ENCODE results near the gene USP30. TPM values are rescaled to one million over a fixed set of nuclear protein-coding genes. Genes with fewer than 3 reads are reported as not detected.
A peak's percentile ranks its signal among the peaks of the same experiment; 100 is the strongest.

Gene USP30
- polyA plus RNA-seq, 3 donors = 20.0 to 24.4 (median 21.8) TPM

- DNase-seq (ENCODE audit: low read depth in 3 of 3, low spot score in 2 of 3) = peak in 2 of 3 donors; percentile 79 to 88
Observed at GRCh38 chr12:109093022-109093918, 40.9 kb downstream of the USP30 start, which contains the start of gene ALKBH2. ALKBH2 (minus strand) TSS chr12:109093472; CDS start chr12:109092786, 686 bp downstream.

GRCh38 chr12:109097140-109097434 is 44.7 kb downstream of the USP30 start:
- DNase-seq (ENCODE audit: low read depth in 3 of 3, low spot score in 2 of 3) = no peak

GRCh38 chr12:109097435-109098182 is 45.2 kb downstream of the USP30 start, which contains the start of gene UNG:
UNG (plus strand) TSS chr12:109097597; CDS start chr12:109097680, 83 bp downstream.
- DNase-seq (ENCODE audit: low read depth in 3 of 3, low spot score in 2 of 3) = peak in 2 of 3 donors; percentile 86 to 96

GRCh38 chr12:109098183-109098604 is 45.8 kb downstream of the USP30 start:
- DNase-seq (ENCODE audit: low read depth in 3 of 3, low spot score in 2 of 3) = peak in 1 of 3 donors; percentile 73

- no peak for DNase-seq (ENCODE audit: low read depth in 3 of 3, low spot score in 2 of 3)
Observed at GRCh38 chr12:109098651-109099050, 46.3 kb downstream of the USP30 start.

- no peak for DNase-seq (ENCODE audit: low read depth in 3 of 3, low spot score in 2 of 3)
Observed at GRCh38 chr12:109099431-109100020, 47.1 kb downstream of the USP30 start.

GRCh38 chr12:109100741-109101140 is 48.4 kb downstream of the USP30 start:
- no peak for DNase-seq (ENCODE audit: low read depth in 3 of 3, low spot score in 2 of 3)

GRCh38 chr12:109102491-109102890 is 50.1 kb downstream of the USP30 start:
- no peak for DNase-seq (ENCODE audit: low read depth in 3 of 3, low spot score in 2 of 3)

- no peak for DNase-seq (ENCODE audit: low read depth in 3 of 3, low spot score in 2 of 3)
Observed at GRCh38 chr12:109105176-109105575, 52.8 kb downstream of the USP30 start.

- DNase-seq (ENCODE audit: low read depth in 3 of 3, low spot score in 2 of 3) = no peak
Observed at GRCh38 chr12:109109746-109110350, 57.5 kb downstream of the USP30 start.

GRCh38 chr12:109110988-109111495 is 58.7 kb downstream of the USP30 start:
- no peak for DNase-seq (ENCODE audit: low read depth in 3 of 3, low spot score in 2 of 3)

- DNase-seq (ENCODE audit: low read depth in 3 of 3, low spot score in 2 of 3) = no peak
Observed at GRCh38 chr12:109112720-109113465, 60.5 kb downstream of the USP30 start.

GRCh38 chr12:109113661-109114321 is 61.4 kb downstream of the USP30 start:
- DNase-seq (ENCODE audit: low read depth in 3 of 3, low spot score in 2 of 3) = no peak

GRCh38 chr12:109114644-109115043 is 62.3 kb downstream of the USP30 start:
- DNase-seq (ENCODE audit: low read depth in 3 of 3, low spot score in 2 of 3) = no peak

- DNase-seq (ENCODE audit: low read depth in 3 of 3, low spot score in 2 of 3) = no peak
Observed at GRCh38 chr12:109115404-109115757, 63.0 kb downstream of the USP30 start.

GRCh38 chr12:109115758-109116610 is 63.6 kb downstream of the USP30 start, which contains the start of gene ACACB:
ACACB (plus strand) TSS chr12:109116587; CDS start chr12:109139406, 22,819 bp downstream.
- no peak for DNase-seq (ENCODE audit: low read depth in 3 of 3, low spot score in 2 of 3)

- no peak for DNase-seq (ENCODE audit: low read depth in 3 of 3, low spot score in 2 of 3)
Observed at GRCh38 chr12:109116611-109116949, 64.2 kb downstream of the USP30 start.

GRCh38 chr12:109120095-109120494 is 67.7 kb downstream of the USP30 start:
- DNase-seq (ENCODE audit: low read depth in 3 of 3, low spot score in 2 of 3) = no peak
